ENCODE measurements around the gene CPSF2.
A peak's percentile ranks its signal among the peaks of the same experiment; 100 is the strongest.
"Not testable (repeated sequence)": the region's sequence is repeated elsewhere in the genome, so short reads cannot be mapped to it uniquely, and the experiment has no call there.

The CPSF2 gene

DNA sequence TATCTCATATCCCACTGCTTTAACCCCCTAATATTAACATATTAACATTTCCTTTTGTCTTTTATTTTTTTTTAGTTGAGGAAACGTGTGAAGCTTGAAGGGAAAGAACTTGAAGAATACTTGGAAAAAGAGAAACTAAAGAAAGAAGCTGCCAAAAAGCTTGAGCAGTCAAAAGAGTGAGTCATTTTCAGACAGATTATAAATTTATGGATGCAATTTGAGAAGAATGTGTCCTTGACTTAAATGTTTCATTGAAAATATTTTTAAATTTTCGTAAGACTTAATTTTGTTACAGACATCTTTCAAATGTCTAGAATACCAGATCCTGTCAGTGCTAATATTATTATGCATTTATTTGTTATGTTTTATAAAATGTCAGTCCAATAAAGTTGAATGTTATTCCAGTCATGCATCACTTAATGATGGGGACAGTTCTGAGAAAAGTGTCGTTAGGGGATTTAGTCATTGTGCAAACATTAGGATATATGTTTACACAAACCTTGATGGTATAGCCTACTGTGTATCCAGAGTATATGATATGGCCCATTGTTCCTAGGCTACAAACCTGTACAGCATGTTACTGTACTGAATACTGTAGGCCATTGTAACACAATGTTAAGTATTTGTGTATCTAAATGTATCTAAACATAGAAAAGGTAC is 32.6 kb downstream of the CPSF2 start:
- DNase-seq (ENCODE audit: insufficient read length, low spot score) (no peak), FAIRE-seq (no peak)

DNA sequence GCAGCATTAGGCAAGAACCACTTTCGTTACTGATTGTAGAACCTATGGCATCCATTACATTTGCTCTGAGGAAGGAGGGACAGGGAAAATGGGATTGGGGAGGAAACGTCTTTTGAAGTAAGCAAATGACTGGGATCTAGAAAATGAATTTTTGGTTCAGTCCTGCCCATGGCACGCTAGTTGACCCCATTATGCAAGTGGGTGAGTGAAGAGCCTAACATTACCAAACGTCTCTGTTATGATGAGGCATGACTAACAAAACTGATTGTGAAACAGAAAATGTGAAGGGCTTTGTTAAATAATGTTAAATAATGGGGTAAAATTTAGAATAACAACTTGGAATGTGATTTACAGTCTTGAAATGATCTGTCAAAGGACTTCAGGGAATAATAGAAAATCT is 38.9 kb downstream of the CPSF2 start:
- FAIRE-seq (peak; percentile 14), DNase-seq (ENCODE audit: insufficient read length, low spot score) (no peak)

DNA sequence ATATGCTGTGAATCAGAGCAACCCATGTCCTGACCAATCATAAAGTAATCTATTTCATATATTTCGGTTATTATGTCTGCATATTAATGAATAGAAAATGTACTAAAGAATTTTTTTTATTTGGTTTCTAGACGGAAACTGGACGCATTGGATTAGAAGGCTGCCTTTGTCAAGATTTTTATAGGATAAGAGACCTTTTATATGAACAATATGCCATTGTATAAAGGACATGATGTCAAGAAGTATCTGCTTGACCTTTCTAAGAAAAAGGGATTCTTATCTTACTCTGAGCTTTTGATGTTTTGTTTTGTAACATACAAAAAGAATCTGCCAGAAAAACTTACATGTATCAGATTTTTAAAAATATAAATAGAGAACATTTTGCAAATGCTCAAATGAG is 39.8 kb downstream of the CPSF2 start:
- DNase-seq (ENCODE audit: insufficient read length, low spot score) (no peak), FAIRE-seq (no peak)

DNA sequence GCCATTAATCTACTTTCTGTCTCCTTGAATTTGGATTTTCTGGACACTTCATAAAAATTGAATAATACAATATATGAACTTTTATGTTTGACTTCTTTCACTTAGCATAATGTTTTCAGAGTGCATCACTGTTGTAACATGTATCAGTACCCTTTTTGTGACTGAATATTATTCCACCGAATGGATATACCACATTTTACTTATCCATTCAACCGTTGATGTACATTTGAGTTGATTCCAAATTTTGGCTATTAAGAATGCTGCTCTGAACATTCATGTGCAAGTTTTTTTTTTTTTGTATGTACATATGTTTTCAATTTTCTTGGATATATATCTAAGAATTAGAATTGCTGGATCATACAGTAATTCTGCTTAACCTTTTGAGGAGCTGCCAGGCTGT is 43.2 kb downstream of the CPSF2 start:
- FAIRE-seq (no peak), DNase-seq (ENCODE audit: insufficient read length, low spot score) (no peak)

DNA sequence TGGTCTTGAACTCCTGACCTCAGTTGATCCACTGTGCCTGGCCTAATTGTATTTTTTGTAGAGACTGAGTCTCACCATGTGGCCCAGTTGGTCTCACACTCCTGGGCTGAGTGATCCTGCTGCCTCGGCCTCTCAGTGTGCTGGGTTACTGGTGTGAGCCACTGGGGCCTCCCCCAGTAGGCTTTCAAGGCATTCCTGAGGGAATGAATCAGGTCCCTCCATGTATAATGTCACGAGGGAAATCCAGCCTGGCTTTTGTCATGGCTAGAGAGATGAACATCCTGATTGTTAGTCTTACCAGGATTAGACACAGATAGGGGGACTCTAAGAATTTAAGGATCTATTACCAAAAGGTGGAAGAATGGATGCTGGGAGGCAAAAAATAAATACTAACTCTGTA is 51.9 kb downstream of the CPSF2 start:
- FAIRE-seq: no peak
- no peak for DNase-seq (ENCODE audit: insufficient read length, low spot score)

DNA sequence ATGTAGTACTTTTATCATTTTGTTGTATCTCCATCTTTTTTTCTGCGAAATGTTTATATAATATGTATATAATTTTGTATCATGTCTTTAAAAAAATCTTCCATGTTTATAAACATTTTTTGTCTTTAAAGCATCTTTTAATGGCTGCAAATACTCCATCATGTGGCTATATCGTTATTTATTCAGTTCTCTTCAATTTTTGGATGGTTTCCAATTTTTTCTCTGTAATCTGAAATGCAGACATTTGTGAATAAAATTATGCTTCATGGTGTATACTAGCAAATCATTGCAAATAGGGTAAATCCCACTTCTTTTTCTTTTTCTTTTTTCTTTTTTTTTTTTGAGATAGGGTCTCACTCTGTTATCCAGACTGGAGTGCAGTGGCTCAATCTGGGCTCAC is 54.0 kb downstream of the CPSF2 start:
- DNase-seq (ENCODE audit: insufficient read length, low spot score) (no peak), FAIRE-seq (no peak)

DNA sequence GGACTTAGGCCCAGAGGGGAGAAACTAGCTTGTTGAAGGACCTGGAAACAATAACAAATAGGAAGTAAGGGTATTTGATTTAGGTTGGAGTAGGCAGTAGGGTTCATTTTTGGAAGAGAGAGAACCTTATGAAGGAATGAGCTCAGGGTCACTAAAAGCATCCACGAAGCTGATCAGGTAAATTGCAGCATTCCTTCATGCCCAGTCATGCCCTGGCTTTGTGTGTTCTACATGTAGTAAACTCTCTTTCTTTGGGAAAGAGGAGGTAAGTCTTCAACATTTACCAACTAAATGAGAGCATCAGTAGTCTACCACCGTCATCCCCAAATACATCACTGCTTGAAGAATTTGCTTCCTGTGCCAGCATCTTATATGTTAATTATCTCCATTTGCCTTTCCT is 54.7 kb downstream of the CPSF2 start:
- no peak for FAIRE-seq
- DNase-seq (ENCODE audit: insufficient read length, low spot score): no peak

DNA sequence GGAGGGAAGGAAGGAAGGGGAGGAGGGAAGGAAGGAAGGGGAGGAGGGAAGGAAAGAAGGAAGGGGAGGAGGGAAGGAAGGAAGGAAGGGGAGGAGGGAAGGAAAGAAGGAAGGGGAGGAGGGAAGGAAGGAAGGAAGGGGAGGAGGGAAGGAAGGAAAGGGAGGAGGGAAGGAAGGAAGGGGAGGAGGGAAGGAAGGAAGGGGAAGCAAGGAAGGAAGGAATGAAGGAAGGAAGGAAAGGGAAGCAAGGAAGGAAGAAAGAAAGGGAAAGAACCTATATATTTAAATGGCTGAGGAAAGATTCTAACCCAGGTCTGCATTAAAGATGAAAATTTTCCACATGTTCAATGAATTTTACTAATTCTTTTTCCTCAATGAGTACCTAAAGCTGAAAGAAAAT is 57.4 kb downstream of the CPSF2 start:
- FAIRE-seq; DNase-seq (ENCODE audit: insufficient read length, low spot score): not testable (repeated sequence)

DNA sequence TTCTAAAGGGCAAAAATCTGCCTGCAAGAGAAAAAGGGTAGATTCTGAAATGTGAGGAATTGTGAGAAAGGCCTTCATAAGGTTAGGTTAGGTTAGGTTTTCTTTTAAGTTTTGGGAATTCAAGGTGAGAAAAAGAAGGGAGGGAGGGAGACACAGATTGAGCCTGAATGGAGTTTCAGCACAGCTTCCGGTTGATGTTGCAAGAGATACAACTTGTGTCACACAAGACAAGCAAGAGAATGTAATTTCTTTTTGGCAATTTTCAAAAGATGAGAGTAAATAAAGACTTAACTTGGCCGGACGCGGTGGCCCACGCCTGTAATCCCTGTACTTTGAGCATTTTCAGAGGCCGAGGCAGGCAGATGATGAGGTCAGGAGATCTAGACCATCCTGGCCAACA is 63.8 kb downstream of the CPSF2 start:
- DNase-seq (ENCODE audit: insufficient read length, low spot score): no peak
- no peak for FAIRE-seq

DNA sequence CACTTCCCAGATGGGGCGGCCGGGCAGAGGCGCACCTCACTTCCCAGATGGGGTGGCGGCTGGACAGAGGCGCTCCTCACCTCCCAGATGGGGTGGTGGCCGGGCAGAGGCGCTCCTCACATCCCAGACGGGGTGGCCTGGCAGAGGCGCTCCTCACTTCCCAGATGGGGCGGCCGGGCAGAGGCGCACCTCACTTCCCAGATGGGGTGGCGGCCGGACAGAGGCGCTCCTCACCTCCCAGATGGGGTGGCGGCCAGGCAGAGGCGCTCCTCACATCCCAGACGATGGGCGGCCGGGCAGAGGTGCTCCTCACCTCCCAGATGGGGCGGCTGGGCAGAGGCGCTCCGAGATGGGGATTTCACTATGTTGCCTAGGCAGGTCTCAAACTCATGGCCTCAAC is 65.8 kb downstream of the CPSF2 start:
- FAIRE-seq: not testable (repeated sequence)

DNA sequence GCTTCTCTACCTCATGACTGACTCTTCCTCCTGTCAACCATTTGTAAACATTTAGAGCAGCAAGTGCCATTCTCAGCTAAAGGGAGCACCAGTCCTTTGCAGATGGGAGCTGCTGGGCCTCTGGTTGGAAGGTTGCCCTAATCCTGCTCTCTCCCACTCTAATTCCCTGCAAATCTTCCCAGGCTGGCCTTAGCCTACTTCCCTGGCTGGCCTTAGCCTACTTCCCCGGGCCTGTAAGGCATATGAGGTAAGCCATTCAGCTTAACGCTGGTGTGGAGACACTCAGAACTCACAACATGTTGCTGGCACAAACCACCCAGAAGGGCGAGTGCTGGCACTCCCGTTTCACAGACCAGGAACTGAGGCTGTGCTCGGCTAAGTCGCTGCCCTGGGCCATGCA is 69.0 kb downstream of the CPSF2 start:
- no peak for FAIRE-seq
- no peak for DNase-seq (ENCODE audit: insufficient read length, low spot score)

More for the DNA sequence above, 65.8 kb downstream of the CPSF2 start:
- not testable (repeated sequence) for DNase-seq (ENCODE audit: insufficient read length, low spot score)

DNA sequence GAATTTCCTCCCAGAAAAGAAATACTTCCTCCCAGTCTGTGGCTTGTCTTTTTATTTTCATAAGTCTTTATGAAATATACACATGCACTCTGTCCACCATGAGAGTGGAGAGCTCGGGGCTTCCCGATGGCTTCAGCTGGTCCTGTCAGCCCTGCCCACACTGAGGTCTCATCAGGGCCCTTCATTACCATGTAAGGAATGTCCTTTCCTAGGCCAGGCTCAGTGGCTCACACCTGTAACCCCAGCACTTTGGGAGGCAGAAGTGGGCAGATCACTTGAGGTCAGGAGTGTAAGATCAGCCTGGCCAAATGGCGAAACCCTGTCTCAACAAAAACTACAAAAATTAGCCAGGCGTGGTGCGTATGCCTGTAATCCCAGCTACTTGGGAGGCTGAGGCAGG is 77.0 kb downstream of the CPSF2 start:
- DNase-seq (ENCODE audit: insufficient read length, low spot score) (no peak), FAIRE-seq (no peak)

DNA sequence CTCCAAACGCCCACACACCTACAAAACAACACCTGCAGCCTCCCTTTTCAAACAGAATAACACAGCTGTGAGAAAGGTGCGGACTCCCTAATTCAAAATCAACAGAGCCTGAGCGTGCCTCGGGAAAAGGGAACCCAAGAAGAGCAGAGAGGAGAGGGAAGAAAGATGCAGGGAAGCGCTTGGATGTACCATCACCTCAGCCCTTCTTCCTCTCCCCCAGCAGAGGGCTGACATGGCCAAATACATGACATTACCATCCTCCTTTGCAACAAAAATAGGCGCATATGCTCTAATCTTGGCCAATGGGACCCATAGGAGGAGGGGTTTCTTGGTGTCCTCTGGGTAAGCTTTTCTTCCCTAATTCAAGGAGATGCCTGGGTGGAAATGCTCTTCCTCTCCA is 78.0 kb downstream of the CPSF2 start:
- no peak for FAIRE-seq
- DNase-seq (ENCODE audit: insufficient read length, low spot score): no peak

DNA sequence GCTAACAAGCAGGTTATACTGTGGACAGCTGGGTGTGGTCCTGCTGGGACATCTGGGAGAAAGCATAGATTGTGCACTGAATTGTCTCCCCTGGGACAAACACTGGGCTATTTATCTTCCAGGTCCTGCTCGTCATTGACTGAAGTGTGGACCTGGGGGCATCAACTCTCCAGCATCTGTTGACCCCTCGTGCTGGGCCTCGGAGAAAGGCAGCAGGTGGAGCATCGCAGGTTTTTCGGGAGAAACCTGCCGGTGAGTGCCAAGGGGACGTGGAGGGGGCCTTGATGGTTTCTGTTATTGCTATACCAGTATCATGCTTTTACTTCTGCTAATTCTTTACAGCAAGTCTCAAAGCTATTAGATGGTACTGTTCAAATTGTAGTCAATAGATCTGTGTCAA is 81.3 kb downstream of the CPSF2 start:
- FAIRE-seq: no peak
- DNase-seq (ENCODE audit: insufficient read length, low spot score): no peak

DNA sequence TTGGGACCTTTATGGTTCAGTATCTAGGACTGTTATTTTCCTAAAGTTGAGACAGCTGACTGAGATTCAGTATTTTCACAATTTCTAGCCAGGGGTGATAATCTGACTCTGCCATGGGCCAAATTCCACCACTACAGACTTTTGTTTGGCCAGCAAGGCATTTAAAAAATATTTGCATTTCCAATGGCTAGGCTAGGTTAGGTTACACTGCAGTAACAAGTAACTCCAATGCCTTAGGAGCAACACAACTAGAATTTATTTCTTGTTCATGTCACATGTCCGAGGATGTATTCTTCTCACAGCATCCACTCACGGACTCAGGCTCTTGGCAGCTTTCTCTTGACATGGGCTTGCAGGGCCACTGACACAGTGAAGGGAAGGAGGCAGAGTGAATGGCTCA is 83.0 kb downstream of the CPSF2 start:
- FAIRE-seq (no peak), DNase-seq (ENCODE audit: insufficient read length, low spot score) (no peak)

DNA sequence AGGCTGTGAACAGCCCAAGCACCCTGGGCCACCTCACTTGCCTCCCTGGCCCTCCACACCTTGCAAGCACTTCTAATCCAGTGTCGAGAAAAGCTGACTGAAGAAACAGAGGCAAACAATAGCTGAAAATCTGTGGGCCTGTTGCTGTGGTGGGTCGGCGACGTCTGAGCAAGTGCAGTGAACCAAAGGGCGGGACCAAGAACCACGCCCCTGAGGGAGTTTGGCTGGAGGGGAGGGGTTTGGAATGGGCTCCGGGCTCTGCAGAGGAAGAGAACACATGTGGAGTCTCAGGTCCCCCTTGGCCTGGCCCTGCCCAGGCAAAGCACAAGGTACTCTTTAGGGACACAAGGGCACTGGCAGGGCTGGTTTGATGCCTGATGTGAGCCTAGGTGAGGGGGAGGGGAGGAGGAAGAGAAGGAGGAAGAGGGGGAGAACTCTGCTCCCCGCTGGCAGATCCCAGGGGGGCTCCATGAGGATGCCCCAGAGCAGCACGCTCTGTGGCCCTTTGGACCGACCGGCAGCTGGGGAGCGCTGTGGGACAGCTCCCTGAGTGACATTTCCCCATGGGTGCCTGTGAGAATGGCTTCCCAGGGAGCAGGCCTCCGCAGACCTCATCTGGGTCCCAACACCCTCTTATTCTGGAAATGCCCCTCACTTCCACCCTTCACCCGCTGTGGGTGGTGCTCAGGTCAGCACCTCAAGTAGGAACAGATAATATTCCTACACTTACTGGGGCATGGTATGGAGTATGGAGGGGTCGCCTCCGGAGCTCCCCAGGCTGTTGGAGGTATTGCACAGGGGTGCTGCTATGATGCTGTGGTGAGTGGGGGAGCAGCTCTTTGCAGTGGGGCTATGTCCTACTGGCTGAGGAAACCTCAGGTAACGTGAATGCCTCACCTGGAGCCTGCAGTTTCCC is 85.5 kb downstream of the CPSF2 start:
- DNase-seq (ENCODE audit: insufficient read length, low spot score): no peak
- no peak for FAIRE-seq

DNA sequence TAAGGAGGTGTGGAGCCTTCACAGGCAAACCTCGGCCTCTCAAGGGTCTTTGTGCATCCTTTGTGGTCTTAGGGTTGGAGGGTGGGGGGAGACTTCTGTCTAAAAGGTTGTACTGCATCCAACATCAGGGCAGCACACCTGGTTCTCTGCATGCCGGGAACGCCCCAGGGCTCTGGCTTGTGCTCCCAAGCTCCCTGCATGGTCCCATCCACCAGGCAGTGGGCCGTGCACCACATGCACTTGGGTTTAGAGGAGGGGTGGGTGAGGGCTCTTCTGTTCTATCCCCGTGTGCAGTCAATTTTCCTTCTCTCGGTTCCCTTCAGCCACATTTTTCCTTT is 86.1 kb downstream of the CPSF2 start:
- FAIRE-seq: no peak
- DNase-seq (ENCODE audit: insufficient read length, low spot score): no peak

DNA sequence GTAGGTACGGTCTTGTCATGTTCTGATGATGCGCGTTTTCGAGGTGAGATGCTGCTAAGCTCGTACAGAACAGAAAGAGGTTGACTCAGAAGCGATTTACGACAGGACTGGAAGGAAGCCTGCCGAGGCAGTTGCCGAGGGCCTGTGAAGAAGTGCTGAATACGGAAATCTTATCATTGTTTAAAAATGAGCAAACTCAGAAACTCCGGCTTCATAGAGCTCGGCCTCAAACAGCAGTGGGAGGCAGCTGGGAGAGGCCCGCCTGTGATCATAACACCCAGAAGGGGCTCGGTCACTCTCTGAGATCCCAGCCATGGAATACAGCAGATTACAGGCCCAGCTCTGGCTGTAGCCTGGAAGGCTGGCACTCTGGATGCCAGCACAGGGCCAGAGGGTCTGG is 87.4 kb downstream of the CPSF2 start:
- no peak for DNase-seq (ENCODE audit: insufficient read length, low spot score)
- no peak for FAIRE-seq

DNA sequence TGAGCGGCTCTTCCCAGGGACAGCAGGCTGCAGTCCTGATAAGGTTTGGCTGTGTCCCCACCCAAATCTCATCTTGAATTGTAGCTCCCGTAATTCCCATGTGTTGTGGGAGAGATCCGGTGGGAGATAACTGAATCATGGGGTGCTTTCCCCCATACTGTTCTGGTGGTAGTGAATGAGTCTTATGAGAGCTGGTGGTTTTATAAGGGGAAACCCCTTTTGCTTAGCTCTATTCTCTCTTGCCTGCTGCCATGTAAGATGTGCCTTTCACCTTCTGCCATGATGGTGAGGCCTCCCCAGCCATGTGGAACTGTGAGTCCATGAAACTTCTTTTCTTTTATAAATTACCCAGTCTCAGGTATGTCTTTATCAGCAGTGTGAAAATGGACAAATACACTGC is 91.4 kb downstream of the CPSF2 start:
- DNase-seq (ENCODE audit: insufficient read length, low spot score); FAIRE-seq: not testable (repeated sequence)

DNA sequence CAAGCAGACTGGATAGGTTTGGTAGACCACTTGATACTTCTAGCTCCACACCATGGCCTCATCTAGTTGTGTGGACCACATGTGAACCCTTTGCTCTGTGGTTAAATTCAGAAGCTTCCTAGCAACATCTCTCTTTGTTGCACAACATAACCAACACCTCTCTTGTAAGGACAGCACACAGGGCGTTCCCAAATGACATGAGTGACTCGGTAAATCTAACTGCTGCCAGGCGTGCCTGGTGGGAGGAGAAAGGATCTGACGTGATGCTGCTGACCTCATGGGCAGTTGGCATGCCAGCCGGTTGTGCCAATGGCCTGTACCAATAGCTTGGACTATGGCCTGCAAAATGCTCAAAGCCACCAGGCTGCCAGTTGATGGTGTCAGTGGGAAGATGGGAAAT is 93.8 kb downstream of the CPSF2 start:
- no peak for FAIRE-seq
- DNase-seq (ENCODE audit: insufficient read length, low spot score): no peak

DNA sequence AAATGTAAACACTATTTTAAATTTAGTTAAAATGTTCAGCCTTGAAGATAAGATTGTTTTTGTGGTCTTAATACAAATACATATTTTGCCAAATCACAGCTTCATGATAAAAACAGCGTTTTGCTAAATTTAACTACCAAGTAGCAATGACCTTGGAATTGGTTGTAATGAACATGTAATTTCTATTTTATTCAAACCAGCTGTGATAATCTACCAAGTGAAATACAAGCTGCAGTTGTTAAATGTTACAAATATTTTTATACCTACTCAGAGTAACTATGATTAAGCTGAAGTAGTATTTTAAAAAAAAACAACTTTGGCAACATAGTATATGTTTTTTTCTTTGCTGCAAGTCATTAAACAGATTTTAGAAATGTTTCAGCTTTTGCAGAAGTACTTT is 96.2 kb downstream of the CPSF2 start:
- DNase-seq (ENCODE audit: insufficient read length, low spot score): no peak

More for the DNA sequence above, 96.2 kb downstream of the CPSF2 start:
- FAIRE-seq: no peak

All from GM19239 (cell line).